HG03159 (cell line): ENCODE results near the gene SMIM7.

ENCODE experiments used
- ATAC-seq: cut with Tn5 transposase; IDR thresholded peaks from one replicate; pipeline ENCODE4 v1.9.1; 2021; ENCODE audit warnings: mild to moderate bottlenecking, moderate library complexity; ENCODE audit not compliant: unreplicated experiment

SMIM7 gene

GRCh38 chr19:16623576-16623975, 36.4 kb downstream of the SMIM7 start:
- no peak for ATAC-seq

GRCh38 chr19:16623066-16623465, 36.9 kb downstream of the SMIM7 start:
- no peak for ATAC-seq

- ATAC-seq: no peak
Measured at GRCh38 chr19:16621165-16621800, 38.7 kb downstream of the SMIM7 start.

- no peak for ATAC-seq
Measured at GRCh38 chr19:16620584-16620983, 39.4 kb downstream of the SMIM7 start.

GRCh38 chr19:16620018-16620417, 39.9 kb downstream of the SMIM7 start:
- no peak for ATAC-seq

GRCh38 chr19:16619457-16619856, 40.5 kb downstream of the SMIM7 start:
- ATAC-seq: no peak

- no peak for ATAC-seq
Measured at GRCh38 chr19:16618248-16618647, 41.7 kb downstream of the SMIM7 start.

GRCh38 chr19:16615808-16616207, 44.1 kb downstream of the SMIM7 start:
- ATAC-seq: no peak

GRCh38 chr19:16614941-16615340, 45.0 kb downstream of the SMIM7 start:
- ATAC-seq: no peak

- ATAC-seq: no peak
Measured at GRCh38 chr19:16613841-16614240, 46.1 kb downstream of the SMIM7 start.

- no peak for ATAC-seq
Measured at GRCh38 chr19:16612636-16613035, 47.3 kb downstream of the SMIM7 start.

GRCh38 chr19:16611121-16611520, 48.8 kb downstream of the SMIM7 start:
- no peak for ATAC-seq

- no peak for ATAC-seq
Measured at GRCh38 chr19:16609511-16610200, 50.3 kb downstream of the SMIM7 start.

- no peak for ATAC-seq
Measured at GRCh38 chr19:16608290-16608739, 51.6 kb downstream of the SMIM7 start.

GRCh38 chr19:16607819-16608218, 52.1 kb downstream of the SMIM7 start:
- ATAC-seq: no peak

GRCh38 chr19:16605553-16605994, 54.4 kb downstream of the SMIM7 start:
- ATAC-seq: no peak

GRCh38 chr19:16605115-16605514, 54.8 kb downstream of the SMIM7 start:
- no peak for ATAC-seq

GRCh38 chr19:16604615-16605014, 55.3 kb downstream of the SMIM7 start:
- no peak for ATAC-seq

GRCh38 chr19:16603090-16603489, 56.9 kb downstream of the SMIM7 start:
- ATAC-seq: no peak

GRCh38 chr19:16601378-16602052, 58.4 kb downstream of the SMIM7 start:
- no peak for ATAC-seq

GRCh38 chr19:16600824-16601223, 59.1 kb downstream of the SMIM7 start:
- no peak for ATAC-seq
